ENCODE measurements around the gene TMEM138.

- no peak for TF ChIP-seq CTCF (IDR thresholded peaks at IDR 0.05)
- TF ChIP-seq POLR2A (IDR thresholded peaks at IDR 0.05), result no peak
Observed at GRCh38 chr11:61345170-61345610, 17.0 kb upstream of the TMEM138 start.

Data from body of pancreas (tissue), 4 donors.